Cardiac fibroblast (primary cell): ENCODE measurements around the gene SYCE1.

ENCODE experiments used
- DNase-seq, 2 donors: peaks; one replicate each; pipeline versions ENCODE4 v3.0.0 to v3.0.0-alpha.2; 2010; ENCODE audit warnings: low read depth in 2 of 2
- H3K4me3 ChIP-seq, 2 donors: replicated peaks in 1 of 2; 1 replicate in 1 of 2; 2 replicates in 1 of 2; pipeline ENCODE4 v1.5.1; 2011; ENCODE audit warnings: low read depth in 2 of 2, low read length in 2 of 2, mild to moderate bottlenecking in 2 of 2, moderate library complexity in 1 of 2
- TF ChIP-seq, protein P1 (sequence below): IDR thresholded peaks from one replicate; pipeline ENCODE4 v1.5.1; 2011; ENCODE audit warnings: low read depth, mild to moderate bottlenecking, low read length, inconsistent platforms

The SYCE1 gene

DNA sequence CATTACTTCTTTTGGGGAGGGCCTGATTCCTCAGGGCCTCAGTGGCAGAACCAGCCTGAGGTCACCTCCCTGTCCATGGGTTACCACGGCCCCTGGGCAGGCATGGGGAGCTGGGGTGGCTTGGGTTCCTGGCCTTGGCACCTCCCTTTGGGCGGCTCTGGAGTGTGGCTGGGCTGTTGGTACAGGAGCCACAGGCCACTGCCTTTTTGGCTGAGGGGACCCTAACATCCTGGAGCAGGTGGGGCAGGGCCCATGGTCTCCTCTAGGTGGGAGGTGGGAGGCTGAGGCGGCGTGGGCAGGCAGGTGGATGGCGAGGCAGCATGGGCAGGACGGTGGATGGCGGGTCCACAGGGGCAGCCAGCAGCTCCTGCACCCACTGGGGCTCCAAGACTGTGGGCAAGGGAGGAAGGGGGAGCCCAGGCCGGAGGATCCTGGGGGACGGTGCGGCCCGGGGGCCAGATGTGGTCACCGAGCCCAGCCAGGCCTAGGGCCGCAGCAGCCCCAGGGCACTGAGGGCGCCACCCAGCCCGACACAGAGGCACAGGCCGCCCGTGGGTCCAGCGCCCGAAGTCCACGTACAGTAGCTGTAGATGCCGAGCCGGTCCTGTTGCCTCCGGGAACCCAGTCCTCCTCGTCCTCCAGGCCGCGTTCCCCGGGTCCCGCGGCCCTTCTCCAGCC is 2.4 kb upstream of the SYCE1 start:
- TF ChIP-seq, protein P1, sequence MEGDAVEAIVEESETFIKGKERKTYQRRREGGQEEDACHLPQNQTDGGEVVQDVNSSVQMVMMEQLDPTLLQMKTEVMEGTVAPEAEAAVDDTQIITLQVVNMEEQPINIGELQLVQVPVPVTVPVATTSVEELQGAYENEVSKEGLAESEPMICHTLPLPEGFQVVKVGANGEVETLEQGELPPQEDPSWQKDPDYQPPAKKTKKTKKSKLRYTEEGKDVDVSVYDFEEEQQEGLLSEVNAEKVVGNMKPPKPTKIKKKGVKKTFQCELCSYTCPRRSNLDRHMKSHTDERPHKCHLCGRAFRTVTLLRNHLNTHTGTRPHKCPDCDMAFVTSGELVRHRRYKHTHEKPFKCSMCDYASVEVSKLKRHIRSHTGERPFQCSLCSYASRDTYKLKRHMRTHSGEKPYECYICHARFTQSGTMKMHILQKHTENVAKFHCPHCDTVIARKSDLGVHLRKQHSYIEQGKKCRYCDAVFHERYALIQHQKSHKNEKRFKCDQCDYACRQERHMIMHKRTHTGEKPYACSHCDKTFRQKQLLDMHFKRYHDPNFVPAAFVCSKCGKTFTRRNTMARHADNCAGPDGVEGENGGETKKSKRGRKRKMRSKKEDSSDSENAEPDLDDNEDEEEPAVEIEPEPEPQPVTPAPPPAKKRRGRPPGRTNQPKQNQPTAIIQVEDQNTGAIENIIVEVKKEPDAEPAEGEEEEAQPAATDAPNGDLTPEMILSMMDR, result no peak
- no peak for DNase-seq
- no peak overlapping the region for H3K4me3 ChIP-seq

DNA sequence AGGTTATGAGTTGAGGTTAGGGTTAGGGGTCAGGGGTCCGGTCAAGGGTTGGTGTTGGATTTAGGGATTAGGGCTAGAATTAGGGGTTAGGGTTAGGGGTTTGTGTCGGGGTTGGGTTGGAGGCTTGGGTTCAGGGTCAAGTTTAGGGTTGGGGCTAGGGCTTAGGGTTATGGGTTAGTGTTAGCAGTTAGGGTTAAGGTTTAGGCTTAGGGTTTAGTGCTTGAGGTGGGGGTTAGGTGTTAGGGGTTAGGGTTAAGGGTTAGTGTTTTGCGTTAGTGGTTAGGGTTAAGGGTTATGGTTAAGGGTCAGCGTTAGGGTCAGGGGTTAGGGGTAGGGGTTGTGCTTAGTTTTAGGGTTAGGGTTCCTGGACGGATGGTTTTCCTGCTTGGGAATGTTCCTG is 1.7 kb upstream of the SYCE1 start:
- TF ChIP-seq, protein P1, result no peak
- DNase-seq, result no peak
- H3K4me3 ChIP-seq, result no peak overlapping the region

DNA sequence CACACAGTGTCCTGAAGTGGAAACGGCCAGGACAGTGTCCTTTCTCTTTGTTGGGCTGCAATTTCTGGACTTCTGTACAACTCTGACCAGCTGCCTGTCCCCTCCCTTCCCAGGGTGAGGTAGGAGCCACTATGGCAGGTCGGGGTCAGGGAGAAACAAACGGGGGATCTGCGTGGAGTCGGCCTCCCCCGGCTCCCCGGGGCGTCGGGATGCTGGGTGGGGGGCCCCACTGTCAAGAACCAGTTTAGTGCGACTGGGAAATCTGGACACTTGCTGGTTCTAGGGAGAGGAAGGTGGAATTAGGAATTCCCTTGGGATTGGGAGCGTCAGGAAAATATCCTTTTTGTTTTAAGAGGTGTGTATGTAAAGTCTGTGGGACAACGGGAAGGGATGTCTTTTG is 567 bp downstream of the SYCE1 start:
- DNase-seq, result no peak
- TF ChIP-seq, protein P1, result no peak
- no peak overlapping the region for H3K4me3 ChIP-seq

DNA sequence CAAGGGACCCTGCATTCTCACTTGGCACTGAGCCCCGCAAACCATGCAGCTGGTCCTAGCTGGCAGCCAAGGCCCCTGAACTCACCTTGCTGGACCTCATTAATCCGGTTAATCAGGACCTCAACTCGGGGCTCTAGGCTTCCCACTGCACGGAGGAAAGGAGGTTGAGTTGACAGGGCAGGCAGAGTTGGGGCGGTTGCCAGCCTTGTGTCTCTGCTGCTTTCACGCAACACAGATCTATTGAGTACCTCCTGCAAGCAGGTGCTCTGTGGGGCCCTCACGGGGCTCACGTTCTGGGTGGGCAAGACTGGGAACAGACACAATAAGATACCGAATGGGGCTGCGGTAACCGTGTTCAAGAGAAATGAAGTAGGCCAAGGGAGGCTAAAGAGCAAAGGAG is 6.2 kb downstream of the SYCE1 start:
- no peak for DNase-seq
- H3K4me3 ChIP-seq, result no peak overlapping the region
- TF ChIP-seq, protein P1, result no peak

DNA sequence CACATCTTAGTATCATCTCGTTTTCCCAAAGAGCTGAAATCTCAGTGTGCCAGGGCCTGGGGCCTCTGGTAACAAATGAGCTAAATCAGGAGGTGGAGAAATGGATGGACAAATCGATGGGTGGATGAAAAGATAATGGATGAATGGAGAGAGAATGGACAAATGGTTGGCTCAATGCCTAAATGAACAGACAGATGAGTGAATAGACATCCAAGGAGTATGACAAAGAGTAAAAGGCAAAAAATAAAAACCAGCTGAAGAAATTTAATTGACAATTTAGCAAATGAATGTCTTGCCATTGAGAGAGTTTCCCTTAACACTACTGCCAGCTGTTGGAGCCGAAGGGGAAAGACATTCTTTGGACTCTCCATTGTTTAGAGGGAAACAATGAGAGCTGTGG is 8.0 kb downstream of the SYCE1 start:
- H3K4me3 ChIP-seq, result no peak overlapping the region
- no peak for DNase-seq
- TF ChIP-seq, protein P1, result no peak

DNA sequence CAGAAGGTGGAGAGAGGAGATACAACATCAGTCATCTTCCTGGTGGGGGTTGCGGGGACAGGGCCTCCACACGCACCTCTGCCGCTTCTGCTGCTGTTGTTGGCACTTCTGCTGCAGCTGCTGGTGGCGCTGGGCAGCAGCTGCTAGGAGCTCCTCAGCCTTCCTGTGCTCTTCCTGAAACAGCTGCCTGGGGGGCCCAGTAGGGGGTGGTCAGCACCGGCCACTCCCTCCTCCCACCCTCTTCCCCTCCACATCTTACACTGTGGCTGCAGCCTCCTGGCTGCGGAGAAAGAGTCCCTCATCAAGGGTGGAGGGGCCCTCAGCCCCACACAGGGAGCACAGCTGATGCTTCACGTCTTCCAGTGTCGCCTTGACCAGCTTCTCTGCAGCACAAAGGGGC is 9.9 kb downstream of the SYCE1 start:
- H3K4me3 ChIP-seq, result no peak overlapping the region
- TF ChIP-seq, protein P1, result no peak
- DNase-seq, result no peak

DNA sequence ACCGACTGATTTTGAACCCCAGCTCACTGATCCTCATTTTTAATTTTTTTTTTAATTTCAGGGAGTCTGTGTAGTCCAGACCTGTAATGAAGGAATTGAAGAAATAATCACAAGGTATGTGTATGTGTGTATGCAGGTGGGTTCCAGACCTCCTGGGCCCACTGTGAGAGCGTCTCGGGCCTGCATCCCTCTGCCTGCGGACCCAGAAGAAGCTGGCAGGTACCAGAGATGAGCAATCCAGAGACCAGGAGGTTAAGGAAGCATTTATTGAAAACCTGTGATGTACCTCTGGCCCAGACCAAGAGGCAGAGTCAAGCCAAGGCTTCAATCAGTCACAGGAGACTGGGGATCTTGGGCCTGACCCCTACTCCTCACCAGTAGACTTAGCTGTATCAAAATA is 10.8 kb downstream of the SYCE1 start:
- TF ChIP-seq, protein P1, result no peak
- H3K4me3 ChIP-seq, result no peak overlapping the region
- no peak for DNase-seq
